Activated T-helper 1 cell treated with anti-CD3 and anti-CD28 coated beads, Interleukin-12 subunit alpha, Interleukin-12 subunit beta, Interleukin-2, Interleukin-4 antibody, amounts not matched to agents 30 ng/mL and 10 ng/mL and 1 ng/mL, durations not matched to agents 14 hours and 24 hours and 36 hours (primary cell): ENCODE results near the gene ARL5A. TPM values are rescaled to one million over a fixed set of nuclear protein-coding genes. Genes with fewer than 3 reads are reported as not detected.

Experiments used
- DNase-seq: peaks from one replicate; pipeline ENCODE4 v3.0.0; 2021; ENCODE audit warnings: low spot score
- H3K27ac Mint-ChIP-seq: one replicate; pipeline ENCODE4 v1.8.0; 2021; ENCODE audit warnings: mild to moderate bottlenecking, mixed read lengths
- H3K27me3 Mint-ChIP-seq: one replicate; pipeline ENCODE4 v1.8.0; 2022; ENCODE audit warnings: mild to moderate bottlenecking, moderate library complexity, mixed read lengths; ENCODE audit not compliant: insufficient read depth
- H3K36me3 Mint-ChIP-seq: one replicate; pipeline ENCODE4 v1.8.0; 2021; ENCODE audit warnings: low read depth, mixed read lengths
- H3K4me1 Mint-ChIP-seq: one replicate; pipeline ENCODE4 v1.8.0; 2021; ENCODE audit warnings: low read depth, mixed read lengths
- H3K4me3 Mint-ChIP-seq: one replicate; pipeline ENCODE4 v1.8.0; 2021; ENCODE audit warnings: mild to moderate bottlenecking, moderate library complexity, mixed read lengths
- H3K9me3 Mint-ChIP-seq: one replicate; pipeline ENCODE4 v1.8.0; 2021; ENCODE audit warnings: mixed read lengths
- intact Hi-C: fragments of 100-400 bp; cut with micrococcal nuclease; formaldehyde crosslinking; loops from one replicate; pipeline ENCODE4 v1.15.1; 2024
- total RNA-seq: library from RNA; stranded (reverse); gene quantifications from 2 replicates; pipeline ENCODE4 v1.2.3, GENCODE V29; 2022

ARL5A gene
- total RNA-seq, 1 donor from 2014 or later, result 69.3 TPM

DNA sequence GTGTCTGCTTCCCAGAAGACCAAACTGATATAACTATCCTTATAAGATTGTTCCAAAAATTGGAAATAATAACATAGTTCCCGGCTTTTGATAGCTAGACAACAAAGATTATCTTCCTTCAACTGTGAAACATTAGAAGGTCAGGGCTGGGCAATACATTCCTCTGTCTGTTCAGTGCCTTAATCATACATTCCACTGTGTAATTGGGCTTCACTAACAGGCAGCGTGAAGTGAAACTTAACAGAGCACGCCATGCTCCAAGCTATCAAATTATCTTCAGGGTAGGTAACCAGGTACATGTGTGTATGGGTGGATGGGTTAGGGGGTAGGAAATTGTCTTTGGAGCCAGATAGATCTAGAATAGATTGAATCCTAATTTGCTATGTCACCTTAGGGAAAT is 23.5 kb upstream of the ARL5A start:
- Mint-ChIP-seq H3K36me3 (no peaks in the 10 kb centered on the region), H3K27me3 (peaks cover 6% of the 10 kb centered on the region), H3K9me3 (no peaks in the 10 kb centered on the region), H3K4me3 (no peak overlapping the region), H3K4me1 (no peaks in the 10 kb centered on the region), H3K27ac (no peak overlapping the region)
- no peak for DNase-seq
- intact Hi-C loops, result no loop called here

DNA sequence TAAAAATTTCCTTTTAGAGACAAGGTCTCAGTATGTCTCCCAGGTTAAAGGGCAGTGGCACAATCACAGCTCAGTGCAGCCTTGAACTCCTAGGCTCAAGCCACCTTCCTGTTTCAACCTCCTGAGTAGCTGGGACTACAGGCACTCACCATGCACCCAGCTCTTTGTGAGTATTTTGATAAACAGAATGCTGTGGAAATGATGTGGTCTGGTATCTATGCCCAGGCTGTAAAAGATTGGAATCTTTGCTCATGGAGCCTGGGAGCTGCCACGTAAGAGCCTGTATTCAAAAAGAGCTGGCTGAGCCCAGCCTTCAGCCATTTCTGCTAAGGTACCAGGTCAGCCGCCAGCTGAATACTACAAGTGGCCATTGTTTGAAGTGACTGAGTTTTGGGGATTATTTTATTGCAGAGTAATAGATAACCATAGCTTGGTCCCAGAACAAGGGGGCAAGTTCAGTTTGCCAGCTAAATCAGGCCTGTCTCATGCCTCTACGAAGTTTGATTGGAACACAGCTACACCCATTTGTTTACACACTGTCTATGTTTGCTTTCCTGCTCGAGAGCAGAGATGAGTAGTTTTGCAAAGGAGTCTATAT is 21.3 kb upstream of the ARL5A start:
- H3K27me3 Mint-ChIP-seq, result peaks cover 6% of the 10 kb centered on the region
- intact Hi-C loops, result no loop called here
- H3K9me3 Mint-ChIP-seq, result no peaks in the 10 kb centered on the region

DNA sequence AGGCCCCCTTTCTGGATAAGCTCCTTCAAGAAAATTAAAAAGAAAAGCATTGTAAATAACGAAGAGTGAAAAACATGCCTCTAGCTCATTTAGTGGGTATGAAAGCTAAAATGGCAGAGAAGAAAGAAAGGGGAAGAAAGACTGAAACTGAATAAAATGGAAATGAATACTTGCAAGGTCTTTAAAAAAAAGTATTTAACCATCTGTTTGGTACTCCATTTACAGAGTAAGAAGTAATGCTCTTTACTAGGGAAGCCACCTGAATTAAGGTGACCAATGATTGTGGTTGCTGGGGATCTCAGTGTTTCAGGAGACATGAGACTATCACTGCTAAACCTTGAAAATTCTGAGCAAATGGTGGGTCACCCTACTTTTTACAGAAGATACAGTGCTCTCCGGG is 17.7 kb upstream of the ARL5A start:
- intact Hi-C loops, result no loop called here
- Mint-ChIP-seq H3K36me3 (no peaks in the 10 kb centered on the region), H3K9me3 (no peaks in the 10 kb centered on the region), H3K4me3 (no peak overlapping the region), H3K27me3 (peaks cover 6% of the 10 kb centered on the region), H3K4me1 (no peaks in the 10 kb centered on the region), H3K27ac (no peak overlapping the region)
- DNase-seq, result no peak

More for the DNA sequence above, 21.3 kb upstream of the ARL5A start:
- Mint-ChIP-seq H3K4me3 (no peak overlapping the region), H3K4me1 (no peaks in the 10 kb centered on the region), H3K27ac (no peak overlapping the region), H3K36me3 (no peaks in the 10 kb centered on the region)
- DNase-seq, result no peak

GRCh38 chr2:151845481-151845880 is 17.3 kb upstream of the ARL5A start:
- intact Hi-C loops, result no loop called here
- peaks cover 4% of the 10 kb centered on the region for H3K27me3 Mint-ChIP-seq
- DNase-seq, result no peak
- H3K4me3 Mint-ChIP-seq, result no peak overlapping the region
- H3K36me3 Mint-ChIP-seq, result no peaks in the 10 kb centered on the region
- no peaks in the 10 kb centered on the region for H3K9me3 Mint-ChIP-seq
- H3K4me1 Mint-ChIP-seq, result no peaks in the 10 kb centered on the region
- H3K27ac Mint-ChIP-seq, result no peak overlapping the region

- Mint-ChIP-seq H3K4me1 (no peaks in the 10 kb centered on the region), H3K27ac (no peak overlapping the region), H3K4me3 (no peak overlapping the region), H3K27me3 (peaks cover 4% of the 10 kb centered on the region), H3K36me3 (no peaks in the 10 kb centered on the region), H3K9me3 (no peaks in the 10 kb centered on the region)
- DNase-seq, result no peak
- intact Hi-C loops, result no loop called here
Measured at GRCh38 chr2:151844211-151844896, 16.1 kb upstream of the ARL5A start.

GRCh38 chr2:151843691-151844061 is 15.5 kb upstream of the ARL5A start:
- Mint-ChIP-seq H3K9me3 (no peaks in the 10 kb centered on the region), H3K36me3 (no peaks in the 10 kb centered on the region), H3K4me3 (no peak overlapping the region), H3K27ac (no peak overlapping the region), H3K27me3 (peaks cover 3% of the 10 kb centered on the region), H3K4me1 (no peaks in the 10 kb centered on the region)
- intact Hi-C loops, result no loop called here
- no peak for DNase-seq

DNA sequence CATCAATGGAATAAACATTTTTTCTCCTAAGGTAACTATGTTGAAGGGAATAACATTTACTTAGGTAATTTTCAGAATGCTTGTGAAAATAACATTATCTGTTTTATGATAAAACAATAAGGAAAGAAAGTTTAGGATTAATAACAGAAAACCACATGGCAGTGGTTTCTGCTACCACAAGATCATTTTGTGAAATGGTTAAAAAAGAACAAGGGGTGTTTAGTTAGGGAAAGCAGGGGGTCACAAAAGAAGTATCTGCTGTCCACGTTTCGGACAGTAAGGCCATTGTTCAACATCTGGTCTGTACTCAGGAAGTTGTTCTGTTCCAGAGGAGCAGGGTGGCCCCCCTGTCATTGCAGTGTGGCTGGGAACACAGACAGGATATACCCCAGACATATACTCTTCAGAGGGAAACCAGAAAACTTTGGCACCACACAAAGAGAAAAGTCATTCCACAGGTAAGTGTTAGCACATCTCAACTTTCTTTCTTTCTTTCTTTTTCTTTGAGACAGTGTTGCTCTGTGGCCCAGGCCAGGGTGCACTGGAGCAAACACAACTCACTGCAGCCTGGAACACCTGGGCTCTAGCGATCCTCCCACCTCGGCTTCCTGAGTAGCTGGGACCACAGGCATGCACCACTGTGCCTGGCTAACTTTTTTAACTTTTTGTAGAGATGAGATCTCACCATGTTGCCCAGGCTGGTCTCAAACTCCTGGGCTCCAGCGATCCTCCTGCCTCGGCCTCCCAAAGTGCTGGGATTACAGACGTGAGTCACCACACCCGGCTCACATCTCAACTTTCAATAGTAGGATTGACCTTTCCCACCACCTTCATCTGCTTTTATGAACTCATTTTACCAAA is 14.8 kb upstream of the ARL5A start:
- no peak for DNase-seq
- Mint-ChIP-seq H3K36me3 (no peaks in the 10 kb centered on the region), H3K27me3 (peaks cover 3% of the 10 kb centered on the region), H3K27ac (no peak overlapping the region), H3K4me1 (no peaks in the 10 kb centered on the region), H3K4me3 (no peak overlapping the region), H3K9me3 (no peaks in the 10 kb centered on the region)
- intact Hi-C loops, result no loop called here

DNA sequence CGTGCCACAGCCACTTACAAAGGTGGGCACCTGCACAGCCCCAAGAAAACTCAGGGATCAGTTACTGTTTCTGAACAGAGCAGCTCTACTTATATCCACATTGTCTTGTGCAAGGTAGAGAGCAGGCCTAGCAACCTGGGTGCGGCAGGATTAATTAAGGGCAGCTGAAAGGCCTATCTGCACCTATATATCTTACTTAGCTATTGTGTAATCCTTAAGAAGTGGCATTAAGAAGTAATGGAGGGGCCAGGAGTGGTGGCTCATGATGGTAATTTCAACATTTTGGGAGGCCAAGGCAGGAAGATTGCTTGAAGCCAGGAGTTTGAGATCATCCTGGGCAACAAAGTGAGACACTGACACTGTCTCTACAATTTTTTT is 12.8 kb upstream of the ARL5A start:
- DNase-seq, result no peak
- intact Hi-C loops, result no loop called here
- Mint-ChIP-seq H3K27me3 (peaks cover 7% of the 10 kb centered on the region), H3K4me3 (no peak overlapping the region), H3K4me1 (no peaks in the 10 kb centered on the region), H3K27ac (no peak overlapping the region), H3K9me3 (no peaks in the 10 kb centered on the region), H3K36me3 (no peaks in the 10 kb centered on the region)

DNA sequence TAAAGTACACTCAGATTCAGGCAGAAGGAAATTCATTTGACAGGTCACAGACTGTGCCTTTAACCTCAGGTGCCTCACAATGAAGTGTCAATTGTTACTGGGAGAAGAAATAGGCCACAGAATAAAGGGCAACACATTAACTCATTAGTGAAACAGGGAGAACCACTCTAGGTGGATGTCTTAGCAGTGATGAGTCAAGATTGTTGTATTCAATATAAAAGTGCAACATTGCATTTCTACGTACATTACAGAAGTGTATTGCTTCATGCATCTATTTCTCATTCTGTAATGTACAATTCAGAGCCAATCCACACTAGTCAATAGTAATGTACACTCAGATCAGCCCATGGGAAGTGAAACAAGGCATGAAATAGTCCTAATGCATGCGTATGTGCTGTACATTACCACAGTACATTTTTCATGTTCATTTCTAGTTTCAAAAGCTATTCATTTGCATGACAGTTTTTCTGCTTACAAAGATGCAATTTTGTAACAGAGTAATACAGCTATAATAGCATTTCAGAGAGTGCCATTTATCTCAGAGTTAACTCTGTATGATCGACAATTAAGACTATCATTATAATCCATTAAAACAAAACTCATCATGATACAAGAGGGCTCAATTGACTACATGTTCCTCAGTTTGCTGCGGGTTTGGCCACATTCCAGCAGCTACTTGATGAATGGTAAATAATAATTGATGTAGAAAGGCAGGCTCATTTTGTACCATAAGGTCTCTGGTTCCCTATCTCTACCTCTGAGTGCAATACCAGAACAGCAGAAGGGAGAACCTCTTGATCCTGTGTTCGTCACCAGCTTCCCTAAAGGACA is 12.2 kb upstream of the ARL5A start:
- intact Hi-C loops, result no loop called here
- H3K36me3 Mint-ChIP-seq, result no peaks in the 10 kb centered on the region
- no peaks in the 10 kb centered on the region for H3K4me1 Mint-ChIP-seq
- H3K27ac Mint-ChIP-seq, result no peak overlapping the region
- no peak overlapping the region for H3K4me3 Mint-ChIP-seq
- H3K27me3 Mint-ChIP-seq, result peaks cover 7% of the 10 kb centered on the region
- DNase-seq, result no peak
- no peaks in the 10 kb centered on the region for H3K9me3 Mint-ChIP-seq

DNA sequence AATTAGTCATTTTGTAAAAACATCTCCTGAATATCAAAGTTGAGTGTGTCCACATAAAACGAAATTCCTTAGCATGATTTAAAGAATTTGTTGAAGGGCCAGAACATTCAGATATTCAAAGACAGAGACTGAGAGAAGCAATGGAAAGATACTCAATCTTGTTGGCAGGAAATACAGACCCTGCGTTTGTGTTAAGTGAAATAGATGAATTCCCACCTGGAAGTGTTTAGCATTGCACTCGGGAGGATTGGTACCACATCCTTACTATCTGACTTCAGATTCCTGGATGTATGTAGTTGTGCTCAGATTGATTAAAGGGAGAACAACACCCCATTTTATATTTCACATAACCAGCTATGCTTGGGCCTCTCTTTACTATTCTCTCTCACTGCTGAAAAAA is 9.7 kb upstream of the ARL5A start:
- Mint-ChIP-seq H3K27ac (no peak overlapping the region), H3K4me1 (no peaks in the 10 kb centered on the region), H3K4me3 (no peak overlapping the region), H3K27me3 (peaks cover 11% of the 10 kb centered on the region), H3K9me3 (no peaks in the 10 kb centered on the region), H3K36me3 (no peaks in the 10 kb centered on the region)
- intact Hi-C loops, result no loop called here
- DNase-seq, result no peak

GRCh38 chr2:151833984-151834383 is 5.8 kb upstream of the ARL5A start:
- DNase-seq, result no peak
- peaks cover 11% of the 10 kb centered on the region for H3K27me3 Mint-ChIP-seq
- H3K36me3 Mint-ChIP-seq, result no peaks in the 10 kb centered on the region
- H3K4me1 Mint-ChIP-seq, result peaks cover 8% of the 10 kb centered on the region
- H3K9me3 Mint-ChIP-seq, result no peaks in the 10 kb centered on the region
- no peak overlapping the region for H3K27ac Mint-ChIP-seq
- no peak overlapping the region for H3K4me3 Mint-ChIP-seq
- intact Hi-C loops, result no loop called here

GRCh38 chr2:151830961-151831360 is 2.7 kb upstream of the ARL5A start:
- no peaks in the 10 kb centered on the region for H3K9me3 Mint-ChIP-seq
- DNase-seq, result no peak
- intact Hi-C loops, result no loop called here
- no peaks in the 10 kb centered on the region for H3K36me3 Mint-ChIP-seq
- peaks cover 33% of the 10 kb centered on the region for H3K4me1 Mint-ChIP-seq
- H3K27ac Mint-ChIP-seq, result no peak overlapping the region
- peaks cover 6% of the 10 kb centered on the region for H3K27me3 Mint-ChIP-seq
- H3K4me3 Mint-ChIP-seq, result no peak overlapping the region
